Body of pancreas (tissue), 4 donors: ENCODE results near the gene RBSN. TPM values are rescaled to one million over a fixed set of nuclear protein-coding genes. Genes with fewer than 3 reads are reported as not detected.
A peak's percentile ranks its signal among the peaks of the same experiment; 100 is the strongest.

Experiments used
- ATAC-seq: fragments of 150-250 bp; one replicate; pipeline ENCODE4 v1.9.1; 2016
- DNase-seq, 4 donors: peaks; one replicate each; pipeline ENCODE4 v3.0.0-alpha.2; 2019
- H3K27ac ChIP-seq, 4 donors: fragments of 200-600 bp; sonication (generic); 1 replicate in 3 of 4; 2 replicates in 1 of 4; pipeline versions ENCODE4 v1.5.1 to v1.6.1; 2016 to 2019; ENCODE audit warnings: mild to moderate bottlenecking in 1 of 4, mixed read lengths in 1 of 4, moderate library complexity in 1 of 4
- H3K27me3 ChIP-seq, 2 donors: fragments of 200-600 bp; sonication (generic); one replicate each; pipeline ENCODE4 v1.6.0; 2016; ENCODE audit warnings: mild to moderate bottlenecking in 1 of 2
- H3K36me3 ChIP-seq, 2 donors: fragments of 200-600 bp; sonication (generic); replicated peaks in 1 of 2; 2 replicates each; pipeline ENCODE4 v1.5.1; 2016; ENCODE audit warnings: low read depth in 2 of 2; ENCODE audit not compliant: insufficient read depth in 1 of 2
- H3K4me1 ChIP-seq: fragments of 200-600 bp; sonication (generic); one replicate; pipeline ENCODE4 v1.6.0; 2016
- H3K4me3 ChIP-seq, 2 donors: fragments of 200-600 bp; sonication (generic); 1 replicate in 1 of 2; 2 replicates in 1 of 2; pipeline ENCODE4 v1.5.1; 2016 to 2019
- H3K9me3 ChIP-seq, 3 donors: fragments of 200-600 bp; sonication (generic); 1 replicate in 2 of 3; 2 replicates in 1 of 3; pipeline ENCODE4 v1.5.1; 2016
- CTCF ChIP-seq, 7 experiments: fragments of 450-650 bp in 4 of 7; fragments of 200-600 bp in 3 of 7; sonication (generic) in 3 of 7; IDR thresholded peaks; one replicate each; pipeline ENCODE4 v1.5.1; 2016 to 2019; ENCODE audit warnings: antibody characterized with exemption in 7 of 7
- POLR2A ChIP-seq, 3 donors: fragments of 450-650 bp; IDR thresholded peaks; one replicate each; pipeline ENCODE4 v1.6.1; 2016; ENCODE audit warnings: antibody characterized with exemption in 3 of 3, mild to moderate bottlenecking in 2 of 3
- WGBS, 2 donors: methylation state at CpG; one replicate each; pipeline ENCODE4 v1.1.5; 2017; 5-methylcytosine and 5-hydroxymethylcytosine counted together
- intact Hi-C: fragments of 100-400 bp; cut with DNase I; formaldehyde crosslinking; loops from one replicate; pipeline ENCODE4 v1.15.1; 2023
- total RNA-seq, 2 donors: library from RNA; depleted of rRNA; stranded (reverse); fragments of >200 nt; gene quantifications; one replicate each; pipeline ENCODE4 v1.1.0, GENCODE V29; 2016

Gene RBSN
- total RNA-seq, 2 donors from 2014 or later, result 9.1 to 9.2 TPM

DNA sequence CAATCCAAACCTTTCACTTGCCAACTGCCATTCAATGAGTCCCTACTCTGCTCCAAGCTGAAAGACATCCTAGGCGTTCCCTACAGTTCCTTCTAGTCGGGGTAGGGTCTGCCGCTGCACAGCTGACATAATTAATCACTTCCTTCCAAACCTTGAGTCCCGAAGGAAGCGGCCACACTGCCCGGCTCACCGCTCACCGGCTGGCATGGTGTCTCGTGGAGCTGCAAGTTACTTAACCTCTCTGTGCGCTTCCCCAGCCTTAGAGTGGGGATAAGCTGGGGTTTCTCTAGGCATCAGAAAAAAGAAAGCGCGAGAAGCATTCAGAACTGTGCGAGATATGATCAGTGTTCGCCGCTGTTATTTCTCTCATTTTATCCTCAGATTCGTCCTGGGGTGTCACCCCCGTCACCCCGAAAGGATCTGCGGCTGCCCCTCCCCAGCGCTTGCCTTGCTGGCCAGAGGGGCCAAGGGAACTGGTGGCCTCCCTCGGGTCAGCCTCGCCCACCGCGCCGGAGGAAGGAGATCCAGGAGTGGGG, 34.6 kb downstream of the RBSN start:
- ATAC-seq (peak; percentile 30), DNase-seq (peak in 3 of 4 donors; percentile 28 to 35 (median 29))
- Histone ChIP-seq H3K9me3 (no peaks in the 10 kb centered on the region), H3K27ac (peak overlapping the region in 3 of 4 donors; percentile 58 to 88 (median 80)), H3K4me1 (peaks cover 19% of the 10 kb centered on the region), H3K4me3 (peak overlapping the region; percentile 48 to 71), H3K36me3 (no peaks in the 10 kb centered on the region), H3K27me3 (no peaks in the 10 kb centered on the region)
- intact Hi-C loops, result no loop called here
- 1% methylated on average over 24 to 25 of the region's 25 CpGs for WGBS, 2 donors
- TF ChIP-seq CTCF (IDR thresholded peaks at IDR 0.05) (no peak), POLR2A (IDR thresholded peaks at IDR 0.05) (no peak)

- H3K9me3 ChIP-seq, result no peaks in the 10 kb centered on the region
- H3K27me3 ChIP-seq, result no peaks in the 10 kb centered on the region
- DNase-seq (no peak), ATAC-seq (no peak)
- 81 to 82% methylated on average over 12 to 13 of the region's 13 CpGs for WGBS, 2 donors
- H3K4me1 ChIP-seq, result peaks cover 19% of the 10 kb centered on the region
- peak overlapping the region; percentile 48 to 71 for H3K4me3 ChIP-seq
- TF ChIP-seq CTCF (IDR thresholded peaks at IDR 0.05) (no peak), POLR2A (IDR thresholded peaks at IDR 0.05) (no peak)
- intact Hi-C loops, result no loop called here
- no peak overlapping the region for H3K27ac ChIP-seq
- peaks cover 0 to under 1% of the 10 kb centered on the region in 2 donors for H3K36me3 ChIP-seq
Observed at GRCh38 chr3:15063656-15064286, 35.2 kb downstream of the RBSN start.

DNA sequence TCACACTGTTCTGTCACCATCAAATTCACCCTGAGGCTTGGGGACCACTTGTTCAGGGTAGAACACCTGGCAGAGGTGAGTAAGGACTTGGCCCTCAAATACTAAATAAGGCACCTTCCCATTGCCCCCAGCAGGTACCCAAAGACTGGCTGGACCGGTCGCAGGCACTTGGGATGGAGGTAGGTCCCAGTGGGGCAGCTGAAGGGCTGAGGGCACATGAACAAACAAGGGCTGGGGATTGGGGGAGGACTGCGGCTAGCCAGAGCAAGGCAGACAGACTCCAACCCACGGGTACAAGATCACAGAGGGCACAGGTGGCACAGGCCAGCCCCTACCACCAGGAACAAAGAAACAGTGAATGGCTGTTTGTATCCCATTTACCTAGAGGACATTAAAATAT, 35.7 kb downstream of the RBSN start:
- Histone ChIP-seq H3K4me1 (peaks cover 19% of the 10 kb centered on the region), H3K36me3 (peaks cover 0 to 3% of the 10 kb centered on the region in 2 donors), H3K27me3 (no peaks in the 10 kb centered on the region), H3K4me3 (no peak overlapping the region), H3K27ac (no peak overlapping the region), H3K9me3 (no peaks in the 10 kb centered on the region)
- DNase-seq, result no peak
- intact Hi-C loops, result no loop called here
- TF ChIP-seq POLR2A (IDR thresholded peaks at IDR 0.05) (no peak), CTCF (IDR thresholded peaks at IDR 0.05) (no peak)
- 79 to 85% methylated on average over 4 of the region's 4 CpGs for WGBS, 2 donors
- no peak for ATAC-seq

DNA sequence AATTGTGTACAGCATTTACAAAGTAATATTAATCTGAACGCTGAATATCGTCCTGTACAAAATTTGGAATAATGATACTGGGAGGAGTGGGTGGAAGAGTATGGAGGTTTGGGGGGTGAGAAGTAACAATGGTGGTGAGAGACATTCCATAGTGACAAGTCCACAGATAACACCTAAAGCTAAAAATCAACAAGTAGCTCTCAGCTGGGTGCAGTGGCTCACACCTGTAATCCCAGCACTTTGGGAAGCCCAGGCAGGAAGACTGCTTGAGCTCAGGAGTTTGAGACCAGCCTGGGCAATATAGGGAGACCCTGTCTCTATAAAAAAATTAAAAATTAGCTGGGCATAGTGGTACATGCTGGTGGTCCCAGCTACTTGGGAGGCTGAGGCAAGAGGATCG, 38.9 kb downstream of the RBSN start:
- intact Hi-C loops, result no loop called here
- peaks cover 16% of the 10 kb centered on the region for H3K4me1 ChIP-seq
- H3K9me3 ChIP-seq, result no peaks in the 10 kb centered on the region
- 90 to 93% methylated on average over 3 of the region's 3 CpGs for WGBS, 2 donors
- H3K27ac ChIP-seq, result no peak overlapping the region
- no peak for ATAC-seq
- peaks cover 0 to 4% of the 10 kb centered on the region in 2 donors for H3K36me3 ChIP-seq
- H3K4me3 ChIP-seq, result no peak overlapping the region
- no peaks in the 10 kb centered on the region for H3K27me3 ChIP-seq
- no peak for TF ChIP-seq CTCF (IDR thresholded peaks at IDR 0.05)
- no peak for TF ChIP-seq POLR2A (IDR thresholded peaks at IDR 0.05)
- no peak for DNase-seq
